ENCODE data around the gene ROBO4. TPM values are rescaled to one million over a fixed set of nuclear protein-coding genes. Genes with fewer than 3 reads are reported as not detected.

ROBO4 gene
- total and polyA plus RNA-seq, 2 experiments from 2014 or later: 0.53 to 1.3 TPM

DNA sequence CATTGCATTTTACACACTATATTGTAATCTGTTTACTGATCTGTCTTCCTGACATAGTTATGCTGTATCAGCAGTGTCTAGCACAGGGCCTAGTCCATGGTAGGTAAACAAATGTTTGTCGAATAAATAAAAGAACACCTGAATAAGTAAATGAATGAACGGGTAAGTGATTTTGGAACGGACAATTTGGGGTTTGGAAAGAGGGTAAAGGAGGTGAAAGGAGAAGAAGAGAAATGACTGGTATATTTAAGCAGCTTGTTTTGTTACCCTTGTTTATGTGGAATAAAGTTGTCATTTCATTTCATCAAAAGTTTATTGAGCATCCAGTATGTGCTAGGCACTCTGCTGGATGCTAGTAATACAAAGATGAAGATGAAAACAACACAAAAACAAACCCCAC, 21.3 kb upstream of the ROBO4 start, which contains the start of gene HEPN1:
Gene HEPN1, plus strand, starts transcription at position 301 of the 400 bp plus-strand sequence.
- in situ Hi-C loops (cut with MboI): no loop called here
- no peak for DNase-seq
- Histone ChIP-seq H3K4me2 (ENCODE audit: unreplicated experiment) (no peak within 1 kb of the TSS), H3K9me3 (ENCODE audit: low read depth) (no peaks in the 10 kb centered on the region), H3K9ac (no peak within 1 kb of the TSS), H3K36me3 (ENCODE audit: low read depth) (no peaks in the 10 kb centered on the region), H3K4me3 (no peak within 1 kb of the TSS), H3K9me2 (ENCODE audit: insufficient read depth) (no peaks in the 10 kb centered on the region), H2AFZ (no peak within 1 kb of the TSS), H3K27me3 (replicated peaks; ENCODE audit: insufficient read depth) (no peaks in the 10 kb centered on the region), H3K4me1 (ENCODE audit: insufficient read depth) (no peaks in the 10 kb centered on the region; the same call in 1 of the 2 replicates), H3F3A (ENCODE audit: insufficient read depth) (peaks cover 9% of the 10 kb centered on the region; the same call in 1 of the 2 replicates), H4K20me1 (ENCODE audit: insufficient read depth) (no peaks in the 10 kb centered on the region), H3K27ac (no peak within 1 kb of the TSS), H3K79me2 (ENCODE audit: insufficient read depth) (no peaks in the 10 kb centered on the region)
- WGBS, 2 experiments (ENCODE audit: low coverage in 1 of 2, low lambda C conversion rate in 2 of 2, missing lambda C conversion rate in 2 of 2): 82 to 85% methylated on average over 3 of the region's 3 CpGs
- TF ChIP-seq EZH2 (IDR thresholded peaks at IDR 0.05; ENCODE audit: insufficient read depth, poor library complexity, severe bottlenecking): no peak
- TF ChIP-seq EZH2phosphoT487 (IDR thresholded peaks at IDR 0.05; ENCODE audit: insufficient read depth, low read depth): no peak

DNA sequence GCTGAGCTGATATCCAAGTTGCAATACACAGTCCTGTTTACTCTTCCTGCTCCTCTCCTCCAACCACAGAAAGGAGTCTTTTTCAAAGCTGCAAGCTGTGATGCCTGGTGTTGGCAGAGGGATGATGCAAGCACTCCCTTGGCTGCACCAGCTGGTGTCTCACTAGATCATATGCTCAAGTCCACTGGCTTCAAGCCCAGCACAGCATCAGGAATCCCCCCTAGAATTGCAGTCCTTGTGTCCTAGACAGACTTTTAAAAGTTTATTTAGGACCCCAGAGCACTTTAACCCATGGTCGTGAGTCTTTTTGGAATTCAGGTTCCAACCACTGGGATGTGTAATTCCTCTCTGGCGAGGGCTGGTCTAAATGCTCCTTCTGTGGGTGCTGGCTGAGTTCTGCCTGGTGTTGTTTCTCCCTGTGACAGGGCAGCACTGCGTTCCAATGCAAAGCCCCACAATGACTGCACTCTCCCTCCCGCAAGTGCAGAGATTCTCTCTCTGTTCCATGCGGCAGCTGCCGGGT, 19.5 kb upstream of the ROBO4 start:
- no peak overlapping the region for H3K27ac ChIP-seq
- no peak overlapping the region for H3K9ac ChIP-seq
- 93% methylated on average over 6 of the region's 6 CpGs for WGBS, 2 experiments (ENCODE audit: low coverage in 1 of 2, low lambda C conversion rate in 2 of 2, missing lambda C conversion rate in 2 of 2)
- no peak overlapping the region for H3K4me3 ChIP-seq
- DNase-seq: peak; percentile 47
- H3K27me3 ChIP-seq (replicated peaks; ENCODE audit: insufficient read depth): no peaks in the 10 kb centered on the region
- H3K4me2 ChIP-seq (ENCODE audit: unreplicated experiment): no peak overlapping the region
- no peaks in the 10 kb centered on the region for H3K79me2 ChIP-seq (ENCODE audit: insufficient read depth)
- H3K36me3 ChIP-seq (ENCODE audit: low read depth): no peaks in the 10 kb centered on the region
- no peaks in the 10 kb centered on the region for H3K9me3 ChIP-seq (ENCODE audit: low read depth)
- in situ Hi-C loops (cut with MboI): no loop called here
- H3F3A ChIP-seq (ENCODE audit: insufficient read depth): peaks cover 9% of the 10 kb centered on the region; the same call in 1 of the 2 replicates
- no peak for TF ChIP-seq EZH2phosphoT487 (IDR thresholded peaks at IDR 0.05; ENCODE audit: insufficient read depth, low read depth)
- TF ChIP-seq EZH2 (IDR thresholded peaks at IDR 0.05; ENCODE audit: insufficient read depth, poor library complexity, severe bottlenecking): no peak
- no peaks in the 10 kb centered on the region for H3K9me2 ChIP-seq (ENCODE audit: insufficient read depth)
- H4K20me1 ChIP-seq (ENCODE audit: insufficient read depth): no peaks in the 10 kb centered on the region
- no peak overlapping the region for H2AFZ ChIP-seq
- H3K4me1 ChIP-seq (ENCODE audit: insufficient read depth): no peaks in the 10 kb centered on the region; the same call in 1 of the 2 replicates

DNA sequence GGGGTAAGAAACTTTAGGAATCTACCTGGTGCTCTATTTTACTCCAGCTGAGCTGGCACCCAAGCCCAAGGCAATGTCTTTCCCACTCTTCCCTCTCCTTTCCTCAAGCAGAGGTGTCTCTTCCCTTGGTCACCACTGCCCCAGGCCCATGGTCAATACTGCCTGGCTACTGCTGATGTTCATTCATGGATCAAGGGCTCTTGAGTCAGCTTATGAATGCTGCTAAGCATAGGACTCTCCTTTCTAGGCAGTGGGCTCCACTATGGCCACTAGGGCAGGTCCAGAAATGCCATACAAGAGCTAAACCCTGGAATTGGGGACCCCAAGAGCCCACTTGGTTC, 18.7 kb upstream of the ROBO4 start:
- no peak overlapping the region for H3K4me2 ChIP-seq (ENCODE audit: unreplicated experiment)
- H3K27me3 ChIP-seq (replicated peaks; ENCODE audit: insufficient read depth): no peaks in the 10 kb centered on the region
- no peaks in the 10 kb centered on the region; the same call in 1 of the 2 replicates for H3K4me1 ChIP-seq (ENCODE audit: insufficient read depth)
- no peak overlapping the region for H3K4me3 ChIP-seq
- H3K27ac ChIP-seq: no peak overlapping the region
- TF ChIP-seq EZH2phosphoT487 (IDR thresholded peaks at IDR 0.05; ENCODE audit: insufficient read depth, low read depth): no peak
- no peak for TF ChIP-seq EZH2 (IDR thresholded peaks at IDR 0.05; ENCODE audit: insufficient read depth, poor library complexity, severe bottlenecking)
- no peaks in the 10 kb centered on the region for H3K36me3 ChIP-seq (ENCODE audit: low read depth)
- no peaks in the 10 kb centered on the region for H3K9me3 ChIP-seq (ENCODE audit: low read depth)
- H3K9me2 ChIP-seq (ENCODE audit: insufficient read depth): no peaks in the 10 kb centered on the region
- H3F3A ChIP-seq (ENCODE audit: insufficient read depth): peaks cover 9% of the 10 kb centered on the region; the same call in 1 of the 2 replicates
- DNase-seq: no peak
- H3K9ac ChIP-seq: no peak overlapping the region
- no peaks in the 10 kb centered on the region for H3K79me2 ChIP-seq (ENCODE audit: insufficient read depth)
- in situ Hi-C loops (cut with MboI): no loop called here
- no peak overlapping the region for H2AFZ ChIP-seq
- H4K20me1 ChIP-seq (ENCODE audit: insufficient read depth): no peaks in the 10 kb centered on the region

DNA sequence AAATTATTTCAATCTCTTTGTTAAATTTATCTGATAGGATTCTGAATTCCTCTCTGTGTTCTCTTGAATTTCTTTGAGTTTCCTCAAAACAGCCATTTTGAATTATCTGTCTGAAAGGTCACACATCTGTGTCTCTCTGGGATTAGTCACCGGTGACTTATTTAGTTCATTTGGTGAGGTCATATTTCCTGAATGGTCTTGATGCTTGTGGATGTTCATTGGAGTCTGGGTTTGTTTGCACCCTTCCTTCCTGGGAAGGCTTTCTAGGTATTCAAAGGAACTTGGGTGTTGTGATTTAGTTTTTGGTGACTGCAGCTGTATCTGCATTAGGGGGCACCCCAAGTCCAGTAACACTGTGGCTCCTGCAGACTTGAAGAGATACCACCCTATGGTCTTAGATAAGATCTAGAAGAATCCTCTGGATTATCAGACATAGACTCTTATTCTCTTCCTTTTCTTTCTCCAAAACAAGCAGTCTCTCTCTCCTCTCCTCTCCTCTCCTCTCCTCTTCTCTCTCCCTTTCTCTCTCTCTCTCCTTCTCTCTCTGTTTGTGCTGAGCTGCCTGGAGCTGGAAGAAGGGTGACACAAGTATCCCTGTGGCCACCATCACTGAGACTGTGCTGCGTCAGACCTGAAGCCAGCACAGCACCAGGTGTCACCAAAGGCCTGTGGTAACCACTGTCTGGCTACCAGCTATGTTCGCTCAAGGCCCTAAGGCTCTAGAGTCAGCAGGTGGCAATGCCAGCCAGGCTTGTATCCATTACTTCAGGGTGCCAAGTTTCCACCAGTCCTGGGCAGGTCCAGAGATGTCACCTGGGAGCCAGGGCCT, 18.1 kb upstream of the ROBO4 start:
- no peak overlapping the region for H3K4me3 ChIP-seq
- in situ Hi-C loops (cut with MboI): no loop called here
- no peak overlapping the region for H3K9ac ChIP-seq
- WGBS, 2 experiments (ENCODE audit: low coverage in 1 of 2, low lambda C conversion rate in 2 of 2, missing lambda C conversion rate in 2 of 2): 65 to 67% methylated on average over 3 of the region's 3 CpGs
- no peaks in the 10 kb centered on the region for H3K27me3 ChIP-seq (replicated peaks; ENCODE audit: insufficient read depth)
- H3K4me2 ChIP-seq (ENCODE audit: unreplicated experiment): no peak overlapping the region
- H2AFZ ChIP-seq: peak overlapping the region; percentile 36; the same call in 1 of the 2 replicates
- peaks cover 9% of the 10 kb centered on the region; the same call in 1 of the 2 replicates for H3F3A ChIP-seq (ENCODE audit: insufficient read depth)
- no peaks in the 10 kb centered on the region for H3K79me2 ChIP-seq (ENCODE audit: insufficient read depth)
- H4K20me1 ChIP-seq (ENCODE audit: insufficient read depth): no peaks in the 10 kb centered on the region
- H3K9me2 ChIP-seq (ENCODE audit: insufficient read depth): no peaks in the 10 kb centered on the region
- H3K4me1 ChIP-seq (ENCODE audit: insufficient read depth): no peaks in the 10 kb centered on the region; the same call in 1 of the 2 replicates
- H3K36me3 ChIP-seq (ENCODE audit: low read depth): no peaks in the 10 kb centered on the region
- H3K9me3 ChIP-seq (ENCODE audit: low read depth): no peaks in the 10 kb centered on the region
- H3K27ac ChIP-seq: no peak overlapping the region
- DNase-seq: peak; percentile 65
- TF ChIP-seq EZH2 (IDR thresholded peaks at IDR 0.05; ENCODE audit: insufficient read depth, poor library complexity, severe bottlenecking): no peak
